ENCODE data around the gene DENND2D.

DENND2D gene

GRCh38 chr1:111213412-111213811, 13.0 kb upstream of the DENND2D start:
- H3K27ac ChIP-seq (ENCODE audit: low read depth, low read length): peak overlapping the region; percentile 100
- H3F3A ChIP-seq (ENCODE audit: insufficient read depth): peaks cover 77% of the 10 kb centered on the region
- peak overlapping the region; percentile 34 for H3K4me3 ChIP-seq (ENCODE audit: insufficient read depth, low read length, poor library complexity, severe bottlenecking)
- H3K9me2 ChIP-seq (replicated peaks; ENCODE audit: insufficient read depth, low read length): no peaks in the 10 kb centered on the region
- no peaks in the 10 kb centered on the region for H3K36me3 ChIP-seq (ENCODE audit: low read length)
- no peak for TF ChIP-seq EZH2phosphoT487 (conservative IDR thresholded peaks at IDR 0.05; ENCODE audit: low read length)
- no peak for TF ChIP-seq CTCF (IDR thresholded peaks at IDR 0.05; ENCODE audit: insufficient read depth, low read length, poor library complexity, severe bottlenecking)
- no peaks in the 10 kb centered on the region for H3K27me3 ChIP-seq (ENCODE audit: low read length)
- peak overlapping the region; percentile 94 for H3K4me2 ChIP-seq (ENCODE audit: low read depth, low read length, poor library complexity, severe bottlenecking)
- no peak overlapping the region for H2AFZ ChIP-seq (ENCODE audit: low read depth, low read length, severe bottlenecking)
- no peaks in the 10 kb centered on the region for H3K9me3 ChIP-seq (ENCODE audit: insufficient read depth, low read length)
- peak overlapping the region; percentile 78 for H3K9ac ChIP-seq (ENCODE audit: low read length)
- no peaks in the 10 kb centered on the region for H3K79me2 ChIP-seq (ENCODE audit: insufficient read depth, low read length)
- no peaks in the 10 kb centered on the region for H4K20me1 ChIP-seq (ENCODE audit: low read depth, low read length)

GRCh38 chr1:111212634-111213335, 12.3 kb upstream of the DENND2D start:
- peaks cover 75% of the 10 kb centered on the region for H3F3A ChIP-seq (ENCODE audit: insufficient read depth)
- peak overlapping the region; percentile 94 for H3K4me2 ChIP-seq (ENCODE audit: low read depth, low read length, poor library complexity, severe bottlenecking)
- H3K9ac ChIP-seq (ENCODE audit: low read length): peak overlapping the region; percentile 78
- H3K27ac ChIP-seq (ENCODE audit: low read depth, low read length): peak overlapping the region; percentile 100
- no peak overlapping the region for H2AFZ ChIP-seq (ENCODE audit: low read depth, low read length, severe bottlenecking)
- no peaks in the 10 kb centered on the region for H4K20me1 ChIP-seq (ENCODE audit: low read depth, low read length)
- peak overlapping the region; percentile 34 for H3K4me3 ChIP-seq (ENCODE audit: insufficient read depth, low read length, poor library complexity, severe bottlenecking)
- H3K9me2 ChIP-seq (replicated peaks; ENCODE audit: insufficient read depth, low read length): no peaks in the 10 kb centered on the region
- no peaks in the 10 kb centered on the region for H3K9me3 ChIP-seq (ENCODE audit: insufficient read depth, low read length)
- H3K79me2 ChIP-seq (ENCODE audit: insufficient read depth, low read length): no peaks in the 10 kb centered on the region
- no peaks in the 10 kb centered on the region for H3K27me3 ChIP-seq (ENCODE audit: low read length)
- no peaks in the 10 kb centered on the region for H3K36me3 ChIP-seq (ENCODE audit: low read length)
- TF ChIP-seq EZH2phosphoT487 (conservative IDR thresholded peaks at IDR 0.05; ENCODE audit: low read length): no peak
- TF ChIP-seq CTCF (IDR thresholded peaks at IDR 0.05; ENCODE audit: insufficient read depth, low read length, poor library complexity, severe bottlenecking): no peak

GRCh38 chr1:111211921-111212320, 11.5 kb upstream of the DENND2D start:
- Histone ChIP-seq H2AFZ (ENCODE audit: low read depth, low read length, severe bottlenecking) (no peak overlapping the region), H3K79me2 (ENCODE audit: insufficient read depth, low read length) (no peaks in the 10 kb centered on the region), H3K9me2 (replicated peaks; ENCODE audit: insufficient read depth, low read length) (no peaks in the 10 kb centered on the region), H3K9ac (ENCODE audit: low read length) (no peak overlapping the region), H3K4me3 (ENCODE audit: insufficient read depth, low read length, poor library complexity, severe bottlenecking) (no peak overlapping the region), H3K4me2 (ENCODE audit: low read depth, low read length, poor library complexity, severe bottlenecking) (no peak overlapping the region), H3K27ac (ENCODE audit: low read depth, low read length) (peak overlapping the region; percentile 100), H3K36me3 (ENCODE audit: low read length) (no peaks in the 10 kb centered on the region), H3F3A (ENCODE audit: insufficient read depth) (peaks cover 74% of the 10 kb centered on the region), H3K9me3 (ENCODE audit: insufficient read depth, low read length) (no peaks in the 10 kb centered on the region), H4K20me1 (ENCODE audit: low read depth, low read length) (no peaks in the 10 kb centered on the region), H3K27me3 (ENCODE audit: low read length) (no peaks in the 10 kb centered on the region)
- no peak for TF ChIP-seq EZH2phosphoT487 (conservative IDR thresholded peaks at IDR 0.05; ENCODE audit: low read length)
- TF ChIP-seq CTCF (IDR thresholded peaks at IDR 0.05; ENCODE audit: insufficient read depth, low read length, poor library complexity, severe bottlenecking): no peak
